Left hindlimb (tissue), 1 donor: ENCODE data around the gene KDM4F.

Experiments used
- DNase-seq: peaks from one replicate; pipeline ENCODE4 v3.0.0-alpha.2; 2018

The KDM4F gene

DNA sequence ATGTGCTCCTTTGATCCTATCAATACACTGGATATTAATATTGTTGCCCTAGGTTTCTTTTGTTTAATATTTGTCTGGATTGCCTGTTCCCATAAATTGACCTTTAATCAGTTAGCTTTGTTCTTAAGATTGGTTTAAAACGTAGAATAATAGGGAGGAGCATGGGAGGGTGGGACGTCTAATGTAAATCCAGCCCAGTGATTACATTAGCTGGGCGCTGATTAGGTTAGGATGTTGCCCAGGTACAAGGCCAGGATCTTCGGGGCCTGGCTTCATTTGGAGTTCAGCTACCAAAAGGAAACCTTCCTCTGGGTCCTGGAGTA, 17.5 kb downstream of the KDM4F start, which contains the start of gene SRSF8:
Gene SRSF8 (plus strand): TSS at position 204 of the 323 bp plus-strand sequence. CDS start 308 bp downstream, outside the sequence.
- no peak for DNase-seq

DNA sequence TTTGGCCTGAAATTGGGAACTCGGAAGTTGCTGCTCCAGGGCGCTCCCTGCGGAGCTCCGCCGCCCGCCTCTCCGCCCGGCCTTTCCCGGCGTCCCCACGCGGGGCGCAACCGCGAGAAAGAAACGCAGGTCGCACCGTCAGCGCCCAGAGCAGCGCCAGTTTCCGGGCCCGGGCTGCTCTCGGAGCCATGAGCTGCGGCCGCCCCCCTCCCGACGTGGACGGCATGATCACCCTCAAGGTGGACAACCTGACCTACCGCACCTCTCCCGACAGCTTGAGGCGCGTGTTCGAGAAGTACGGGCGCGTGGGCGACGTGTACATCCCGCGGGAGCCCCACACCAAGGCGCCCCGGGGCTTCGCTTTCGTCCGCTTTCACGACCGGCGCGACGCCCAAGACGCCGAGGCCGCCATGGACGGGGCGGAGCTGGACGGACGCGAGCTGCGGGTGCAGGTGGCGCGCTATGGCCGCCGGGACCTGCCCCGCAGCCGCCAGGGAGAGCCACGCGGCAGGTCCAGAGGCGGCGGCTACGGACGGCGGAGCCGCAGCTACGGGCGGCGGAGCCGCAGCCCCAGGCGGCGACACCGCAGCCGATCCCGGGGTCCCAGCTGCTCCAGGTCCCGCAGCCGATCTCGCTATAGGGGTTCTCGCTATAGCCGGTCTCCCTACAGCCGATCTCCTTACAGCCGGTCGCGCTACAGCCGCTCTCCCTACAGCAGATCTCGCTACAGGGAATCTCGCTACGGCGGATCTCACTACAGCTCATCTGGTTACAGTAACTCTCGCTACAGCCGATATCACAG, 18.0 kb downstream of the KDM4F start:
- DNase-seq, result peak; percentile 88

DNA sequence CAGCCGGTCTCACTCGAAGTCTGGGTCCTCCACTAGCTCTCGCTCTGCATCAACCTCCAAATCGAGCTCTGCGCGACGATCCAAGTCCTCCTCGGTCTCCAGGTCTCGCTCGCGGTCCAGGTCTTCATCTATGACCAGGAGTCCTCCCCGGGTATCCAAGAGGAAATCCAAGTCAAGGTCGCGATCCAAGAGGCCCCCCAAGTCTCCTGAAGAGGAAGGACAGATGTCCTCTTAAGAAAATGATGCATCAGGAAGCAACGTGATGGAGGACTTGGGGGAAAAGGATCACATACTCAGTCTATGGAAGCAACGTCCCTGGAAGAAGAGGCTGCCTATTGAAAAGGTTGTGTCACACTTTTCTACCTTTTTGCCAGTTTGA, 18.6 kb downstream of the KDM4F start:
- no peak for DNase-seq

DNA sequence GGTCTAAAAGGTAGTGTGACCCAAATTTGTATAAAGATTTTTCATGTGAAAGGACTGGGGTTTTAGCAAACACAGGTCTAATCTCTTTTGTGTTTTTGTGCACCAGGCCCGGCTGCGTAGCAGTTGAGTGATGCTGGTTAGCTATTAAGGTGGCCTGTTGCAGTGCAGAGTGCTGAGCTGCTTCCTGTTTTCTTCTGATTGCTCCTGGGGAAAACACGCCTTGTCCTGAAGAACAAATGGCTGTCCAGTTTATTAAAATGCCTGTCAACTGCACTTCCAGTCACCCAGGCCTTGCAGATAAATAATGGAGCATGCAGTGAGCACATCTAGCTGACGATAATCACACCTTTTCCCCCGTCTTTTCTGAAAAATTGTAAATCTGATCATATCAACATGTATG, 19.3 kb downstream of the KDM4F start:
- DNase-seq, result peak; percentile 78

DNA sequence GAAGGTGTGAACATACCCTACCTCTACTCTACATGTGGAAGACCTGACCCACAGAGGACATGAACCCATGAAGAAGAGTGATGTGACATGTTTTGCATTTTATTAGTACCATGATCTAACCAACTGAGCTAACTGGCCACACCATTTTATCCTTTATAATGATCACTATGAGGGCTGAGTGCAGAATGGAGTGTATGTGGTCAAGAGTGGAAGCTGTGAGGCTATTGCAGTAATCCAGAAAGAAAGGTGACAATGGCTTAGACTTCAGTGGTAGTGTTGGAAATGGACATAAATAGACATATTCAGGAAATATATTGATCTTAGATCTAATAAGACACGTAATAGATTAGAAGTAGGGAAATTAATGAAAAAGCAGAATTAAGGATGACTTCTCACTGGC, 21.2 kb downstream of the KDM4F start:
- no peak for DNase-seq

DNA sequence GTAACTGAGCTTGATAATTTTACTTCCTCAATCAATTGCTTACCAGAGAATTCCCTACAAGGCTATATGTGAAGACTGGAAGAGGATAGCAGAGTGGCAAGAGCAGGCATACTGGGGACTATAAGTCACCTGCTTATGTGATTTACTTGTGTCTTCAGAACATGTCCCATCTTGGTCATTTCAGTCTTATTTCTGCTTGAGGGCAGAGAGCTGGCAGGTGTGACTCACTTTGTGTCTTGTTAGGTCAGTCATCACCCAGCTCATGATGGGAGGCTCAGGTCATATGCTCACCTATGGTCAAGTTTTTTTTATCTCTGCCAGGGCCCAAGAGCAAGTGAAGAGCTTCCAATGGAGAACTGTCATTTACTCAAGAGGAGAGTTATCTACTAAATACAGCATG, 23.7 kb downstream of the KDM4F start:
- no peak for DNase-seq

DNA sequence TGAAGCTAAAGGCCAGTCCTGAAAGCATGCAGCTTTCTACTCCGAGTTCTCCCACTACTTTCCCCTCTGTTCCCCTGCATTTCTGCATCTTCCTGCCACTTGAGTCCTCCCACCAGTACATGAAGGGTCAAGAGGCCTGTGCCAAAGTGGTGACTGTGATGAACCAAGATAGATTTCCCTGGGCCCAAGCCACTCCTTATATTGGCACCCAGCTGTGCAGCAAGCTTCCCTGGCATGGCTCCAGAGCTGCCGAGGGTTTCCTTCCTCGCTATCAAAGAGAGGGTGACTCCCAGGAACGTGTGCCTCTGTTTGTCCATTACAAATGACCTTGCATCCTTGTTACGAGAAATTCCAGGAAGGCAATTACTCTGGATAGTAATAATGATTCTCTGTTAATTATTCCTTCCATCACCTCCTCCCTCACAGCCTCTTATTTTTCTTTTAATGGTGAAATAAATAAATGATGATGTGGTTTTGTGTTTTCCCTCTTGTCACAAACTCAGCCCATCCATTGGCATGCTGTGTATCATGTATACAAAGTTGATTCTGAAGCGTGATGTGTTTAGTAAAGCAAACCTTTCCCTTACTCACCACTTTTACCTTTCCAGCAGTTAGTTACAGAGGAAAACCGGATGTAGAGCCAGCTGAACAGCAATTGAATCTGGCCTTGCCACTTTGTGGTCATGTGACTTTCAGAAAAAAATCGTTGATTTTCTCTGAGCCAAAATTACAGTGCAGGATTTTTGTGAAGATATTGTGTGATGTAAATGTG, 25.8 kb downstream of the KDM4F start:
- no peak for DNase-seq

DNA sequence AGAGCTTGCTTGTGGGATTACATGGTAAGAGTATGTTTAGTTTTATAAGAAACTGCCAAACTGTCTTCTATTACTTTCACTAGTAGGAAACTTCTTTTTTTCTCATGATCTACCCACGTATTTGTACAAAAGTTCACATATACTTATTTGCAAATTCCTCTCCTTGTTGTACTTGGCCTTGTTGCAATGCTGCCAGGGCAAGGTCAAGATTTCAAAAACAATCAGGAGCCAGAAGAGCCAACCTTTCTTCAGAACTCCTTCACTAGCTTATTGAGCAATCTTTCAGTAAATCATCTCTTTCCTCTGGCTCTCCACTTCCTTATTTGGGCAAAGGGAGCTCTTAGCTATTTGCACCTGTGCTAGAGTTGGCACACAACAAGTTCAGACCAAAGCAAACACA, 27.2 kb downstream of the KDM4F start:
- DNase-seq, result no peak

DNA sequence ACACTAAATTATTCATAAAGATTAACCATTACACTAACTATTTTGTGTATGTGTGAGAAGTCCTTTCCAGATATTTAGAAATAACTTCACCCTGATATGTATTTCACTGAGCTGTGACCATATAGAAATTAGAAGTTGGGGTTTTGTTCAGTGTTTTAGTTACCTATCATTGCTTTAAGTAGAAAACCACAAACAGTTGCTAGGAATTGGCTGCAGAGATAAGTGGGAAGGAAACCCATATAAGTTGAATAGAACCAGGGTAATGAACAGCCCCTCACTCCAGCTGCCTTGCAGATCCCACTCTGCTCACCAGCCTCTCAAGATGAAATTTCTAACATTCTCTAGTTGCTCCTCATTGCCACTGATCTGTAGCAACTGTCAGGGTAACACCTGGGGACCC, 27.8 kb downstream of the KDM4F start:
- no peak for DNase-seq

DNA sequence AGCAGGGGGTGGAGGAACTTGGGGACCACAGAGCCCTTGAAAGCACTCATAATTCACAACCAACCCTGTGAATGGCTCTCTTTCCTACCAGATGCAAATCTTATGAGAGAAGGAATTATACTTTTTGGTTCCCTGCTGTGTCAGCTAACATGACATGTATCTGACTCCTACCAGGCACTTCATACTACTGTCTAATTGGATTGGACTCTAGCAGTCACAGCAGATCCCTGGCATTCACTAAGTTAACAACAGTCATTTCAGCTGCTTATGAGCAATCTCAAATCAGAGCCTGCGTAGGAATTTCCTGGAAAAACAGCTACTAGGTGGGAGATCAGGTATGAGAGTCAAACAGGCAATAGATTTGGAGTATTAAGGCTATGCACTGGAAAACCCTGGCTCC, 29.3 kb downstream of the KDM4F start:
- no peak for DNase-seq

DNA sequence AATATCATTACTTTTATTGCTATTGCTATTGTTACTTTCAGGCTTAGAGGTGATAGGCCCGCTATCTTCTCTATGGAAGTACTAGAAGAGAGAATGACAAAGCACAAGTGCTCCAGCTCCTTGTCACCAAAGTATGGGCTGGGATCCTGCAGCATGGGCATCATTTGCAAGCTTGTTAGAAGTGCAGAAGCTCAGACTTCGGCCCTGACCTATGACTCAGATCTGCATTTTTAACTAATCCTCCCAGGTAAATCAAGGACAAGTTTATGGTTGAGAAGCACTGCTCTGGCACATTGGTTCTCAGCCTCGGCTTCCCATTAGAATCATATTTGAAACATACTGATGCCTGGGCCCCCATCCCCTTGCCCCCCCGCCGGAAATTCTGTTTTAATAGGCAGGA, 31.8 kb downstream of the KDM4F start:
- DNase-seq, result no peak

DNA sequence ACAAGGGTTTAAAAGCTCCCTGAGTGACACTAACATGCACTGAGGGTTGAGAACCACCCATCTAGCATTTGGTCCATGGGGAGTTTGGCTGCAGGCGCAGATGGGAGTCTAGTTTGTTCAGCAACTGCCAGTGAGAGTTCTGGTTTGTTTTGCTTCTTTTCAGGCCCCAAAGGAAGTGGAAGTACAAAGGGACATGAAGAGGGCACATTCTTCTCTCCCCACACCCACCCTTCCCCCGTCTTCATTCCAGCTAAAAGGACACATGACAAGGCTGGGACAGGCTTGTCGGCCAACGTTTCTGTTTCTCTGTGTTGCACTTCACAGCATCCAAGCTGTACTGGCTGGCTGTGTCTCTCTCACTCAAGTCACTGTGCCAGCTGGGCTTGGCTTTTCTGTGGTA, 32.2 kb downstream of the KDM4F start:
- DNase-seq, result no peak

DNA sequence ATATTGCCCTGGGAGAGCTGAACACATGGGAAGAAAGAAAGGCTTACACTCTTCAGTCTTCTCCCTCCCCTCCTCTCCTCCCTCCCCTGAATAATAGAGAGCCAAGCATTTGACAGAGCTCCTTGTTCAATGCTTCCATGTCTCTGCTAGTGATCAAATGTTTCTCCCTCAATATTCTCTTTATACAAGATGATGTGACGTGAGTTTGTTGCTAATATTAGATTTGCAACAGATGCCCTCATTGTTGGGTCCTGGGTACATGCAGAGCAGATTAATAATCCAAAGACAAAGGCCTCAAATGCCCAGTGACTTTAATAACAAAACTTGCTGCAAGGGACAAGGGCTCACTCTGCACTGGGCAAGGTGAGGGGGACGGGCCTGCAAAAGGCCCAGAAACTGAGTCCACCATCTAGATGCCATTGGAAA, 33.4 kb downstream of the KDM4F start:
- no peak for DNase-seq

DNA sequence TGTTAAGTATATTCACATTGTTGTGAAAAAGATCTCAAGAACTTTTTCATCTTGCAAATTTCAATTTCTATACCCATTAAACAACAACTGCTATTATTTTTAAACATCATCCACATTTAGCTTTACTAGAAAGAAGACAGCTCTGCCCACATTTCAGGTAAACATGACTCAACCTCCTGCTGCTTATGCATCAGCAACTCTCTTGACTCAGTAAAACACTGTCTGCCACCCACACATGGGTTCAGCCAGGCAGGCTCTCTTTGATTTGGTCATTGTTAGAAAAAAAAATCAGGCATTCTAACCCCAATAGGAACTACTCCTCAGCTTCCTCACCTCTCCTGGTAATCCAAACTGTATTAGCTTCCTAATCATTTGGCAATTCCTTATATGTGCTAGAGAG, 35.3 kb downstream of the KDM4F start:
- no peak for DNase-seq

DNA sequence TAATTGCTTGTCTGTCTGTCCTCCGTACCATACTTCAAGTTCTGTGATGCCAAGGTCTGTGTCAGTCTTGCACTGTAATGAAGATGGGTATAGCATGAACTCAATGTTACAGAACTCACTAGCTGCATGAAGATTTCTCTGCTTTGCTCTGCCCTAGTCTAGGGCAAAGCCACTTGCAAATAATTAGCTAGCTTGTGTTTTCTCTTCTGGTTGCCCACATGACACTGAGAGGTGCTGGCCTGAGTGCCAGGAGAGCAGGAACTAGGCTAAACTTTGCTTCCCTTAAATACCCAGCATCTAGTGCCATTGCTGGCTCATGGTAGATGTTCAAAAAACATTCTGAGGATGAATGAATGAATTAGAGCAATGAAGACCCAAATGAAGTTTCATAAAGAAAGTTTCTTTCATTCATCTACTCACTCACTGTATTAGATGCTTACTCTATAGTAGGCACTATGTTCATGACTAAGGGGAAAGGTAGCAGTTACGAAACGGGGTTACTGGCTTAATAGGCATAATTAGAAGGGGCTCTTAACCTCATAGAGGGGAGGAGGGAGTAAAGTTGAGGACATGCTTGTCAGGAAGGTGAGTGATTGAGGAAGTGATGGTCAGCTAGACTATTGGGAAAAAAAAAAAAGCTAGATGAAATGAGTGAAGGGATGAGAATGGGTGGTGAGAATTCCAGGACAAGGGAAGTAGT, 36.0 kb downstream of the KDM4F start:
- DNase-seq, result no peak

DNA sequence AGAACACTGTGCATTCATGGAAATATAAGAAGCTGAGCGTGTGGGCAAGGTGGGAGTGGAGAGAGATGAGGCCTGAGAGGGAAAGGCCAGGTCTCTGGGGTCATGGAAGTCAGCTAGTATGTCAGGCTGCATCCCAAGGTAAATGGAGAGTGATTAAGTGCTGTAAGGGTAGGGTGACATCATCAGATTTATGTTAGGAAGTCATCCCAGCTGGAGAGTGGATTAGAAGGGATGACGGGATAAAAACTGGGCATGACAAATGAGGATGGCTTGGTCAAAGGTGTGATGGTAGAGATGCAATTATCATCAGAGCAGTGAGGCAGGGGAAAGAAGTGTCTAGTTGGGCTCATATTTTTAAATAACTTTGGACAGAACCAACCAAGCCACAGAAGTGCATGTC, 36.9 kb downstream of the KDM4F start:
- DNase-seq, result no peak

DNA sequence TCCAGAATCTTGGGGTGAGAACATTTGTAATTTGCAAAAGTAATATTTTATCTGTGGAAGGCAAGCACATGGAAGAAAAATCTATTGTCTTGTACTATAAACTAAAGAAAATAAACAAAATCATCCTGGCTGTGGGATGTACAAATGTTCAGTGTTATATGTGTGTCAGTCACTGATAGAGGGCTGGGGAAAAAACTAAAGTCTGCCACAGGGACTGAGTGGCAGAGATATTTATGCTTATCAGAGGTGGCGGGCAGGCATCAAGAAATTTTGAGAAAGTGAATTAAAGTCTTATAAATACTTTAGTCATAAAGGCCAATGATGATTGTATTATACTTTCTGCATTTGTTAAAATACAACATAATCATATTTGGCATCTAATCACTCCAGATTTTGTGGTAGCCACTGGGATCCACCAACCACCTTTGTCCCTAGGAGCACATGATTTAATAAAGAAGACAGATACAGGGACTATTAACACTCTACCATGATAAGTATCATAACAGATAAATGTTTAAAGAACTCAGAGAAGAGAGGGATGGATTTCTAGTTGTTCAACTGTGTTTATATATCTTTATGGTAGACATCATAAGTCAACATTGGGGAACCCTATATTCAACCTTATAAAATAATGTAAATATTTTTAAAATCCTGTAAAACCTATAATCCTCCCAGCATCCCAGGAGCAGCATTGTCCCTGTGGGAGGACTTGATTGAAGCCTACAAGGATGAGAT, 37.8 kb downstream of the KDM4F start:
- no peak for DNase-seq

DNA sequence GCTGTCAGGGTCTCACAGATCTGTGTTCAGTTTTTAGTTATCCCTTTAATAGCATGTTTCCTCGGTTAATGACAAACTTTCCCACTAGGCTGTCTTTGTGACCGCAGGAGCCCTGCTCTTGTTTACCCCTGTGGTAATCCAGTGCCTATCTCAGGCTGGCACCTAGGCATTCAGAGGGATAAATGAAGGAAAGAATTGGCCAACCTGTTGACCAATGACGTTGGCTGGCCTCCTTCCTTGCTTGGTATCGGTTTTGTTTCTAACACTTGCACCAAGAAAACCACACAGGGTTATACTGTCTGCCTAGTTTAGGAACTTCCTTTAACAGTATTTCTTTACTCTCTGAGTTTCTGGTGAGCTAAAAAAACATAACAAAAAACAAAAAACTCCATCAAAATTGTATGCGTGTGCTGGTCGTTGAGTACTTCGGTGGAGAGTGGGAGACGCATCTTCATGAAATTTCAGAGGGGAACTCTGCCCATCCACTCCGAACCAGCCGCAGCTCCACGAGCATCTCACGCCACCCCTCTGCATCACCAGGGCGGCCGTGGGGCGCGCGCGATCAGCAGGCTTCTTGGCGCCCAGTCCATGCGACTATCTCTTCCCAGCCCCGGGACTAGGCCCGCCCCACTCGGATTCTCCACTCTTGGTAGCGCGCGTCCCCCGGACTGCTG, 39.9 kb downstream of the KDM4F start:
- no peak for DNase-seq

DNA sequence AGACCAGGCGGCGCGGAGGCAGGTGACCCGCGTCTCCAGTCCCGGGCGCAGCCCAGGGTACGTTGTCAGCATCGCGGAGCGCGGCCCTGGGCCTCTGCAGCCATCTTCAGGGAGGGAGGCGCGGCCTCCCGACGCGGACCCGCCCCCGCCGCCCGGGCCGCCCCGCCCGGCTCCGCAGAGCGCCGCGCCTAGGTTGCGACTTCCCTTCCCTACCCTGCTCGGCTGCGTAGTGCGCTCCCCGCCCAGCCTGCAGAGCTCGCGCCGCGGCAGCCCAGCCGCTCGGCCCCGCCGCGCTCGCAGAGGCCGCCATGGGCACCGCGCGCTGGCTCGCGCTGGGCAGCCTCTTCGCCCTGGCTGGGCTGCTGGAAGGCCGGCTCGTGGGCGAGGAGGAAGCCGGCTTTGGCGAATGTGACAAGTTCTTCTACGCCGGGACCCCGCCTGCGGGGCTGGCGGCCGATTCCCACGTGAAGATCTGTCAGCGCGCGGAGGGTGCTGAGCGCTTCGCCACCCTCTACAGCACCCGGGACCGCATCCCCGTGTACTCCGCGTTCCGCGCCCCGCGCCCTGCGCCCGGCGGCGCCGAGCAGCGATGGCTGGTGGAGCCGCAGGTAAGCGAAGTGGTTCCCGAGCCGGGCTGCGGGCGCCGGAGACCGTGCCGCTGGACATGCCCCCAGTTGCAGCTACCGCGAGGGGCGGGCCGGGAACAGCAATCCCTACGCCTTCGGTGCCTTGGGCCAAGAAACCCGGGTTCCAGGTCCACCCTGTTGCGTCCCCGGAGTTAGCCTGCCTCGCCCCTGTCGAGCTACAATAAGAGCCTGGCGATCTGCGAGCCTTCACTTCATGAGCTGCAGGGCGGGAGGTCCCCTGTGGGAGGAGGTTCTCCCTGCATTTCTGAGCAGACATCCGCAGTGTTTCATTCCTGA, 40.7 kb downstream of the KDM4F start, which contains the start of gene ENDOD1:
Gene ENDOD1 (plus strand): TSS at position 227 of the 923 bp plus-strand sequence. CDS start 82 bp downstream, at position 309.
- DNase-seq, result peak; percentile 91

DNA sequence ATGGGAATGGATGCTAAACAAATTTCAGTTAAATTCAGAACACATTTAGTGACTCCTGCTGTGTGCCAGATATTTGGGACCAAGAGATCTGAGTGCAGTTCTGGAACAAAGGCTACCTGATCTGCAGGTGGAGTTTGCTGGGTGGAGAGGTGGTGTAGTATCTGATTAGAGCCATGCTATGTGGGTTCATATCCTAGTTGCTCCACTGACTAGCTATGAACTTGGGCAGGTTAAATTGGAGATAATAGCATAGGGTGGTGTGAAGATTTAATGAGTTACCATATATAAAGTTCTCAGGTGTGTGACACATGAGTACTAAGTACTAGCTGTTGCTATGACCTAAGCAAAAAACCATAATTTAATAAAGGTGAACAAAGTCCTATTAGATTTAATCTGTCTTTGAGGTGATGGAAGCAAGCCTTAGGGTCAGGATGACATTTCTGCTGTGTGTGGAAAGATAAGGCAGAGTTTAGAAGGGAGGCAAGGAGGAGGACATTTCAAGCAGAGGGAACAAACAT, 42.5 kb downstream of the KDM4F start:
- no peak for DNase-seq
